Measurements from ENCODE around the gene ALDH3B1. TPM values are rescaled to one million over a fixed set of nuclear protein-coding genes. Genes with fewer than 3 reads are reported as not detected.

Gene ALDH3B1
- total RNA-seq, 3 donors from 2014 or later = 9.8 to 26.4 (median 20.6) TPM

DNA sequence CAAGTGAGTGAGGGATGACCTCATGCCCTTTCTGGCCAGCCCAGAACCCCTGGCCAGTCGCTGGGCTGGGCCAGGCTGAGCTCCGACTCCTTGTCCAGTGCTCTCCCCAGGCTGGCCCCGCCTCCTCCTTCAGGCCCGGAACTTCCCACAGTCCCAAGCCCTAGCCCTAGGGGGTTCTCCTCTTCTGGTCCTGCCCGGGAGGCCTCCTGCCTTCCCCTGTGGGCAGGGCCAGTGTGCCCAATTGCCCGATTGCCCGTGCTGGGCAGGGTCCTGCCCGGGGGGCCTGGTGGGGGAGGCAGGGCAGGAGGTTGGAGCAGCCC lies 32.9 kb downstream of the ALDH3B1 start:
- no peak for DNase-seq (ENCODE audit: low spot score in 2 of 2)
- no peaks in the 10 kb centered on the region for H3K9me3 ChIP-seq
- intact Hi-C loops (cut with DNase I; ENCODE audit: low total_unique reads) = no loop called here
- H3K4me1 ChIP-seq = peaks cover 9 to 10% of the 10 kb centered on the region in 2 donors
- H3K27me3 ChIP-seq = no peaks in the 10 kb centered on the region
- TF ChIP-seq POLR2A (IDR thresholded peaks at IDR 0.05) (no peak), POLR2AphosphoS5 (IDR thresholded peaks at IDR 0.05) (no peak)
- TF ChIP-seq, protein P1, sequence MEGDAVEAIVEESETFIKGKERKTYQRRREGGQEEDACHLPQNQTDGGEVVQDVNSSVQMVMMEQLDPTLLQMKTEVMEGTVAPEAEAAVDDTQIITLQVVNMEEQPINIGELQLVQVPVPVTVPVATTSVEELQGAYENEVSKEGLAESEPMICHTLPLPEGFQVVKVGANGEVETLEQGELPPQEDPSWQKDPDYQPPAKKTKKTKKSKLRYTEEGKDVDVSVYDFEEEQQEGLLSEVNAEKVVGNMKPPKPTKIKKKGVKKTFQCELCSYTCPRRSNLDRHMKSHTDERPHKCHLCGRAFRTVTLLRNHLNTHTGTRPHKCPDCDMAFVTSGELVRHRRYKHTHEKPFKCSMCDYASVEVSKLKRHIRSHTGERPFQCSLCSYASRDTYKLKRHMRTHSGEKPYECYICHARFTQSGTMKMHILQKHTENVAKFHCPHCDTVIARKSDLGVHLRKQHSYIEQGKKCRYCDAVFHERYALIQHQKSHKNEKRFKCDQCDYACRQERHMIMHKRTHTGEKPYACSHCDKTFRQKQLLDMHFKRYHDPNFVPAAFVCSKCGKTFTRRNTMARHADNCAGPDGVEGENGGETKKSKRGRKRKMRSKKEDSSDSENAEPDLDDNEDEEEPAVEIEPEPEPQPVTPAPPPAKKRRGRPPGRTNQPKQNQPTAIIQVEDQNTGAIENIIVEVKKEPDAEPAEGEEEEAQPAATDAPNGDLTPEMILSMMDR (IDR thresholded peaks at IDR 0.05) = no peak
- H3K36me3 ChIP-seq = no peaks in the 10 kb centered on the region
- H3K4me3 ChIP-seq = no peak overlapping the region
- no peak overlapping the region for H3K27ac ChIP-seq

DNA sequence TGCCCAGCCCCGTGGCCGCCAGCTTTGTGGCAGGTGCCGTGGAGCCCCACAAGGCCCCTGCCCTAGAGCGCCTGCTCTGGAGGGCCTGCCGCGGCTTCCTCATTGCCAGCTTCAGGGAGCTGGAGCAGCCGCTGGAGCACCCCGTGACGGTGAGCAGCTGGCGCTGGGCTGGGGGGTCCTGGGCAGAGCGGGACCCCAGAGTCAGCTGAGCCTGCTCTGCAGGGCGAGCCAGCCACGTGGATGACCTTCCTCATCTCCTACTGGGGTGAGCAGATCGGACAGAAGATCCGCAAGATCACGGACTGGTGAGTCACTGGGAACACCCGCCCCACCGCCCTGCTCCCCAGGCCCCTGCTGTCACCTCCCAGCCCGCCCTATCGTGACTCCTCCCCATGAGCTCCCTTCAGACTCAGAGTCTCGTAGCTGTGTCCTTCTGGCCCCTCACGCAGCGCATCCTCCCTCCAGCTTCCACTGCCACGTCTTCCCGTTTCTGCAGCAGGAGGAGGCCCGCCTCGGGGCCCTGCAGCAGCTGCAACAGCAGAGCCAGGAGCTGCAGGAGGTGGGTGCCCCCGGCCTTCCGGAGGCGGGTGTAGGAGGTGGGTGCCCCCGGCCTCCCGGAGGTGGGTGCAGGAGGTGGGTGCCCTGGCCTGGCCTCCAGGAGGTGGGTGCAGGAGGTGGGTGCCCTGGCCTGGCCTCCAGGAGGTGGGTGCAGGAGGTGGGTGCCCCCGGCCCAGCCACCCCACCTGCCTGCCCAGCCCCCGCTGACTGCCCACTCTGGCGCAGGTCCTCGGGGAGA lies 33.4 kb downstream of the ALDH3B1 start:
- TF ChIP-seq POLR2A (IDR thresholded peaks at IDR 0.05) (no peak), POLR2AphosphoS5 (IDR thresholded peaks at IDR 0.05) (no peak)
- TF ChIP-seq, protein P1 (IDR thresholded peaks at IDR 0.05) = no peak
- Histone ChIP-seq H3K9me3 (no peaks in the 10 kb centered on the region), H3K27me3 (no peaks in the 10 kb centered on the region), H3K4me3 (no peak overlapping the region), H3K27ac (no peak overlapping the region), H3K4me1 (peaks cover 4% of the 10 kb centered on the region in 2 donors), H3K36me3 (no peaks in the 10 kb centered on the region)
- DNase-seq (ENCODE audit: low spot score in 2 of 2) = no peak
- intact Hi-C loops (cut with DNase I; ENCODE audit: low total_unique reads) = no loop called here

DNA sequence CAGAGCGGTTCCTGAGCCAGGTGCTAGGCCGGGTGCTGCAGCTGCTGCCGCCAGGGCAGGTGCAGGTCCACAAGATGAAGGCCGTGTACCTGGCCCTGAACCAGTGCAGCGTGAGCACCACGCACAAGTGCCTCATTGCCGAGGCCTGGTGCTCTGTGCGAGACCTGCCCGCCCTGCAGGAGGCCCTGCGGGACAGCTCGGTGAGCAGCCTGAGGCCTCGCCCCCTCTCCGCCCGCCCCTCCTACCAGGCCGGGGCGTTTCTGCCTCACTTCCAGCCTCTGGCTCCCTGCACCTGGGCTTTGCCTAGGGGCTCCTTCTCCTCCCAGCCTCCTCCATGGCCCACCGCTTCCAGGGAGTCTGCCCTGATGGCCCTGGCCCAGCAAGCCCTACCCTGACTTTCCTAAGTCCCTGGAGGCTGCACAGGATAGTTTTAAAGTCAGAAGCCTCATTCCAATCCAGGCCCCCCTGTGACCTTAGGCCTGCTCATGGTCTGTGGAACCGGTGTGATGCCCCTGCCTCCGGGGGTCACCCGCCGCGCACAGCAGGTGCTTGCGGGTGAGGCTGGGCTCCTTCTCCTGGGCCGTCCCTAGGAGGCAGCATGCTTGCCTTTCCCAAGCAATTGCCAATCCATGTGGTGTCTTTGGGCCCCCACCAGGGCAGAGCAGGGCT lies 34.2 kb downstream of the ALDH3B1 start:
- H3K4me1 ChIP-seq = peaks cover 4% of the 10 kb centered on the region in 2 donors

DNA sequence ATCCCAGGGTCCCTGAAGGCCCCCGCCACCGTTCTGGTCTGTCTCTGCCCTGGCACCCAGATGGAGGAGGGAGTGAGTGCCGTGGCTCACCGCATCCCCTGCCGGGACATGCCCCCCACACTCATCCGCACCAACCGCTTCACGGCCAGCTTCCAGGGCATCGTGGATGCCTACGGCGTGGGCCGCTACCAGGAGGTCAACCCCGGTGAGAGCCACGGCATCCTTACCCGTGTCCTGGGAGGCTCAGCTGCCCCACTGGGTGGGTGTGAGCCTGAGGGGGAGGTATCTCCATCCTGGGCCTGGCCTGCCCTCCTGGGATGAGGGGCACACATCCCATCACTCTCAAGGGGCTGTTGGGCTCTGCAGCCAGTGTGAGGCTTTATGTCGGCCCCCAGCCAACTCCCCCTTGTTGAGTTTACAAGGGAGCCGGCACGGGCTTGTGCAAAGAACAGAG lies 34.8 kb downstream of the ALDH3B1 start:
- Histone ChIP-seq H3K4me1 (peaks cover under 1 to 4% of the 10 kb centered on the region in 2 donors), H3K4me3 (no peak overlapping the region), H3K27me3 (no peaks in the 10 kb centered on the region), H3K9me3 (no peaks in the 10 kb centered on the region), H3K36me3 (no peaks in the 10 kb centered on the region), H3K27ac (no peak overlapping the region)
- intact Hi-C loops (cut with DNase I; ENCODE audit: low total_unique reads) = no loop called here
- DNase-seq (ENCODE audit: low spot score in 2 of 2) = no peak
- TF ChIP-seq POLR2A (IDR thresholded peaks at IDR 0.05) (no peak), POLR2AphosphoS5 (IDR thresholded peaks at IDR 0.05) (no peak)
- TF ChIP-seq, protein P1 (IDR thresholded peaks at IDR 0.05) = no peak

More for the DNA sequence above, 34.2 kb downstream of the ALDH3B1 start:
- H3K9me3 ChIP-seq = no peaks in the 10 kb centered on the region
- no peak overlapping the region for H3K27ac ChIP-seq
- H3K36me3 ChIP-seq = no peaks in the 10 kb centered on the region
- intact Hi-C loops (cut with DNase I; ENCODE audit: low total_unique reads) = no loop called here
- TF ChIP-seq POLR2AphosphoS5 (IDR thresholded peaks at IDR 0.05) (no peak), POLR2A (IDR thresholded peaks at IDR 0.05) (no peak)
- TF ChIP-seq, protein P1 (IDR thresholded peaks at IDR 0.05) = no peak
- no peaks in the 10 kb centered on the region for H3K27me3 ChIP-seq
- no peak for DNase-seq (ENCODE audit: low spot score in 2 of 2)
- no peak overlapping the region for H3K4me3 ChIP-seq
